ENCODE data around the gene USP12.
"Not testable (repeated sequence)": the region's sequence is repeated elsewhere in the genome, so short reads cannot be mapped to it uniquely, and the experiment has no call there.

Gene USP12

GRCh38 chr13:27158335-27158734, 13.3 kb downstream of the USP12 start:
- DNase-seq (ENCODE audit: low read depth), result no peak
- no peak for TF ChIP-seq CTCF (IDR thresholded peaks at IDR 0.05; ENCODE audit: control insufficient read depth, insufficient read depth, low read depth, low read length, missing control alignments)

GRCh38 chr13:27151798-27152599, 19.6 kb downstream of the USP12 start:
- no peak for DNase-seq (ENCODE audit: low read depth)
- TF ChIP-seq CTCF (IDR thresholded peaks at IDR 0.05; ENCODE audit: control insufficient read depth, insufficient read depth, low read depth, low read length, missing control alignments), result no peak
- H3K4me3 ChIP-seq (ENCODE audit: control insufficient read depth, low read depth, low read length), result no peak overlapping the region

More at GRCh38 chr13:27158335-27158734, 13.3 kb downstream of the USP12 start:
- H3K4me3 ChIP-seq (ENCODE audit: control insufficient read depth, low read depth, low read length), result no peak overlapping the region

- no peak overlapping the region for H3K4me3 ChIP-seq (ENCODE audit: control insufficient read depth, low read depth, low read length)
- DNase-seq (ENCODE audit: low read depth), result no peak
- no peak for TF ChIP-seq CTCF (IDR thresholded peaks at IDR 0.05; ENCODE audit: control insufficient read depth, insufficient read depth, low read depth, low read length, missing control alignments)
These were observed 21.9 kb downstream of the USP12 start for GRCh38 chr13:27149702-27150101.

GRCh38 chr13:27148900-27149299, 22.7 kb downstream of the USP12 start:
- DNase-seq (ENCODE audit: low read depth), result no peak
- H3K4me3 ChIP-seq (ENCODE audit: control insufficient read depth, low read depth, low read length), result no peak overlapping the region
- TF ChIP-seq CTCF (IDR thresholded peaks at IDR 0.05; ENCODE audit: control insufficient read depth, insufficient read depth, low read depth, low read length, missing control alignments), result no peak

GRCh38 chr13:27147530-27148170, 24.0 kb downstream of the USP12 start:
- no peak for DNase-seq (ENCODE audit: low read depth)
- no peak for TF ChIP-seq CTCF (IDR thresholded peaks at IDR 0.05; ENCODE audit: control insufficient read depth, insufficient read depth, low read depth, low read length, missing control alignments)
- no peak overlapping the region for H3K4me3 ChIP-seq (ENCODE audit: control insufficient read depth, low read depth, low read length)

- H3K4me3 ChIP-seq (ENCODE audit: control insufficient read depth, low read depth, low read length), result no peak overlapping the region
- TF ChIP-seq CTCF (IDR thresholded peaks at IDR 0.05; ENCODE audit: control insufficient read depth, insufficient read depth, low read depth, low read length, missing control alignments), result no peak
- no peak for DNase-seq (ENCODE audit: low read depth)
These were observed 29.9 kb downstream of the USP12 start for GRCh38 chr13:27141746-27142145.

- not testable (repeated sequence) for DNase-seq (ENCODE audit: low read depth)
These were observed 30.5 kb downstream of the USP12 start for GRCh38 chr13:27141159-27141558.

More at GRCh38 chr13:27141159-27141558, 30.5 kb downstream of the USP12 start:
- H3K4me3 ChIP-seq (ENCODE audit: control insufficient read depth, low read depth, low read length), result not testable (repeated sequence)
